Chondrocyte (in vitro differentiated cells): Measurements from ENCODE around the gene CDCA8. TPM values are rescaled to one million over a fixed set of nuclear protein-coding genes. Genes with fewer than 3 reads are reported as not detected.

Experiments
- DNase-seq: peaks from one replicate; pipeline ENCODE4 v3.0.0; 2021; ENCODE audit warnings: mixed read lengths, low spot score
- H3K27ac Mint-ChIP-seq: one replicate; pipeline ENCODE4 v1.8.0; 2021; ENCODE audit warnings: mild to moderate bottlenecking, moderate library complexity, mixed read lengths; ENCODE audit not compliant: unreplicated experiment
- H3K27me3 Mint-ChIP-seq: 2 replicates; pipeline ENCODE4 v1.8.0; 2021; ENCODE audit warnings: low read depth, mixed read lengths
- H3K36me3 Mint-ChIP-seq: 2 replicates; pipeline ENCODE4 v1.8.0; 2021; ENCODE audit warnings: low read depth, mixed read lengths
- H3K4me1 Mint-ChIP-seq: 2 replicates; pipeline ENCODE4 v1.8.0; 2021; ENCODE audit warnings: low read depth, mild to moderate bottlenecking, mixed read lengths
- H3K4me3 Mint-ChIP-seq: one replicate; pipeline ENCODE4 v1.8.0; 2021; ENCODE audit warnings: mild to moderate bottlenecking, moderate library complexity, mixed read lengths; ENCODE audit not compliant: unreplicated experiment
- H3K9me3 Mint-ChIP-seq: 2 replicates; pipeline ENCODE4 v1.8.0; 2021; ENCODE audit warnings: low read depth, mixed read lengths
- CTCF ChIP-seq: fragments of 200-600 bp; sonication (generic); IDR thresholded peaks from 2 replicates; pipeline ENCODE4 v1.5.0; 2021; ENCODE audit warnings: antibody characterized with exemption, mild to moderate bottlenecking, moderate library complexity
- total RNA-seq: library from RNA; stranded (reverse); gene quantifications from 3 replicates; pipeline ENCODE4 v1.2.1, GENCODE V29; 2021

CDCA8 gene
- total RNA-seq, 1 donor from 2014 or later: 6.0 TPM

- H3K27ac Mint-ChIP-seq: no peak overlapping the region
- H3K27me3 Mint-ChIP-seq: peaks cover 12% of the 10 kb centered on the region
- no peaks in the 10 kb centered on the region for H3K36me3 Mint-ChIP-seq
- no peaks in the 10 kb centered on the region for H3K9me3 Mint-ChIP-seq
- no peak overlapping the region for H3K4me3 Mint-ChIP-seq
- H3K4me1 Mint-ChIP-seq: no peaks in the 10 kb centered on the region
- no peak for TF ChIP-seq CTCF
- no peak for DNase-seq
These were observed 21.9 kb downstream of the CDCA8 start for GRCh38 chr1:37714226-37714625.

- no peaks in the 10 kb centered on the region for H3K9me3 Mint-ChIP-seq
- no peaks in the 10 kb centered on the region for H3K36me3 Mint-ChIP-seq
- no peaks in the 10 kb centered on the region for H3K4me1 Mint-ChIP-seq
- no peak overlapping the region for H3K27ac Mint-ChIP-seq
- TF ChIP-seq CTCF: no peak
- H3K27me3 Mint-ChIP-seq: peaks cover 12% of the 10 kb centered on the region
- no peak overlapping the region for H3K4me3 Mint-ChIP-seq
- DNase-seq: no peak
These were observed 22.4 kb downstream of the CDCA8 start for GRCh38 chr1:37714689-37715088.

GRCh38 chr1:37716321-37716720, 24.0 kb downstream of the CDCA8 start:
- TF ChIP-seq CTCF: no peak
- Mint-ChIP-seq H3K9me3 (no peaks in the 10 kb centered on the region), H3K36me3 (no peaks in the 10 kb centered on the region), H3K27me3 (peaks cover 13% of the 10 kb centered on the region), H3K4me3 (no peak overlapping the region), H3K27ac (no peak overlapping the region), H3K4me1 (no peaks in the 10 kb centered on the region)
- DNase-seq: no peak

- Mint-ChIP-seq H3K36me3 (no peaks in the 10 kb centered on the region), H3K9me3 (no peaks in the 10 kb centered on the region), H3K27ac (no peak overlapping the region), H3K4me3 (no peak overlapping the region), H3K27me3 (peaks cover 13% of the 10 kb centered on the region), H3K4me1 (no peaks in the 10 kb centered on the region)
- TF ChIP-seq CTCF: no peak
- DNase-seq: no peak
These were observed 25.3 kb downstream of the CDCA8 start for GRCh38 chr1:37717631-37718030.

GRCh38 chr1:37718181-37718900, 26.0 kb downstream of the CDCA8 start:
- H3K27ac Mint-ChIP-seq: no peak overlapping the region
- peaks cover 13% of the 10 kb centered on the region for H3K27me3 Mint-ChIP-seq
- H3K9me3 Mint-ChIP-seq: no peaks in the 10 kb centered on the region
- no peak overlapping the region for H3K4me3 Mint-ChIP-seq
- TF ChIP-seq CTCF: no peak
- DNase-seq: no peak
- no peaks in the 10 kb centered on the region for H3K4me1 Mint-ChIP-seq
- H3K36me3 Mint-ChIP-seq: no peaks in the 10 kb centered on the region
